Measurements from ENCODE around the gene ARHGEF28. TPM values are rescaled to one million over a fixed set of nuclear protein-coding genes. Genes with fewer than 3 reads are reported as not detected.
A peak's percentile ranks its signal among the peaks of the same experiment; 100 is the strongest.

ARHGEF28 gene
- total and polyA plus RNA-seq, 9 of the 15 experiments (the other 6 are each of a cell fraction or from before 2014, with no cell fraction given) = 0.27 TPM; not detected in 8

DNA sequence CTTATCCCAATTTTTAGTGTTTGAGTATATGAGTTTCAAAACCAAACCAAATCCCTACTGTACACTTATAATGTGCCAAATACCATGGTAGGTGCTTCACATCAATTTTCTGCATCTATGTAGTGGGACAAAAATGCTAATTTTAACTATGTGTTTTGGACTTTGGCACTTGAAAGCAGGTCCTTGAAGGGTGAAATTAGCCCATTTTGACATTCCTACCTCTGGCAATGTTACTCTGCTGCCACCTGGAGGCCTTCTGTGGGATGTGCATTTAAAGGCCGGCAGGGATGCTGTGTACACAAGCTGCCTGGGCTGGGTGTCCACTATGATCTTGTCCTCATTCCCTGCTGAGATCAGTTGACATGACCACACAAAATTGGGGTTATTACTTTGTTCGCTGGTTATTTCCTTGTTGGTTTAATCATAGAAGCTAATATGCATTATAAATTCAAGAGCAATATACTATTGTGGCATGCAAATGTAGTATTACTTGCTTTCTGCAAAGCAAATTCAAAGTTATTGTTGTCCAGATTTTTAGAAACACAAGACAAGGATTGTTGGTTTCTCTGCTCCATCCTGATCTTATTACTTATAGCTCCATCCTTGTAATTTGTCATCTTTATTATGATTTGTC, 166.8 kb downstream of the ARHGEF28 start (continued):
- TF ChIP-seq ZNF766 (CRISPR knock-in tag; conservative IDR thresholded peaks at IDR 0.05) (no peak), ARID2 (IDR thresholded peaks at IDR 0.05) (0 out of 2 replicates have a peak, but pooled peaks have one; percentile 46), RCOR1 (IDR thresholded peaks at IDR 0.05; ENCODE audit: borderline replicate concordance in 1 of 2, low read depth in 2 of 2, low read length in 2 of 2) (peak in 1 of 2 experiments; percentile 50; a peak in 1 of 4 replicates), HOXB6 (CRISPR knock-in tag; IDR thresholded peaks at IDR 0.05; ENCODE audit: borderline replicate concordance) (no peak), TEAD1 (CRISPR knock-in tag; IDR thresholded peaks at IDR 0.05) (peak in 1 of 2 experiments; percentile 70; a peak in 1 of 4 replicates), CEBPB (tag; IDR thresholded peaks at IDR 0.05) (no peak), NFIC (IDR thresholded peaks at IDR 0.05) (peak; percentile 58; the same call in 1 of the 2 replicates), CTBP1 (IDR thresholded peaks at IDR 0.05; ENCODE audit: borderline replicate concordance) (no peak), ZNF239 (CRISPR knock-in tag; IDR thresholded peaks at IDR 0.05) (no peak), YBX1 (IDR thresholded peaks at IDR 0.05) (no peak), ELF1 (tag; IDR thresholded peaks at IDR 0.05) (no peak), RAD21 (CRISPR knock-in tag; conservative IDR thresholded peaks at IDR 0.05 in 1 of 2, IDR thresholded peaks at IDR 0.05 in 1 of 2) (peak; percentile 89 to 95), SMC3 (conservative IDR thresholded peaks at IDR 0.05; ENCODE audit: insufficient read depth, low read depth, low read length) (peak; percentile 91), SIN3B (IDR thresholded peaks at IDR 0.05; ENCODE audit: low read depth) (no peak)
- TF ChIP-seq, protein P1, sequence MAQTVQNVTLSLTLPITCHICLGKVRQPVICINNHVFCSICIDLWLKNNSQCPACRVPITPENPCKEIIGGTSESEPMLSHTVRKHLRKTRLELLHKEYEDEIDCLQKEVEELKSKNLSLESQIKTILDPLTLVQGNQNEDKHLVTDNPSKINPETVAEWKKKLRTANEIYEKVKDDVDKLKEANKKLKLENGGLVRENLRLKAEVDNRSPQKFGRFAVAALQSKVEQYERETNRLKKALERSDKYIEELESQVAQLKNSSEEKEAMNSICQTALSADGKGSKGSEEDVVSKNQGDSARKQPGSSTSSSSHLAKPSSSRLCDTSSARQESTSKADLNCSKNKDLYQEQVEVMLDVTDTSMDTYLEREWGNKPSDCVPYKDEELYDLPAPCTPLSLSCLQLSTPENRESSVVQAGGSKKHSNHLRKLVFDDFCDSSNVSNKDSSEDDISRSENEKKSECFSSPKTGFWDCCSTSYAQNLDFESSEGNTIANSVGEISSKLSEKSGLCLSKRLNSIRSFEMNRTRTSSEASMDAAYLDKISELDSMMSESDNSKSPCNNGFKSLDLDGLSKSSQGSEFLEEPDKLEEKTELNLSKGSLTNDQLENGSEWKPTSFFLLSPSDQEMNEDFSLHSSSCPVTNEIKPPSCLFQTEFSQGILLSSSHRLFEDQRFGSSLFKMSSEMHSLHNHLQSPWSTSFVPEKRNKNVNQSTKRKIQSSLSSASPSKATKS (CRISPR knock-in tag; IDR thresholded peaks at IDR 0.05) = no peak
- TF ChIP-seq, protein P2, sequence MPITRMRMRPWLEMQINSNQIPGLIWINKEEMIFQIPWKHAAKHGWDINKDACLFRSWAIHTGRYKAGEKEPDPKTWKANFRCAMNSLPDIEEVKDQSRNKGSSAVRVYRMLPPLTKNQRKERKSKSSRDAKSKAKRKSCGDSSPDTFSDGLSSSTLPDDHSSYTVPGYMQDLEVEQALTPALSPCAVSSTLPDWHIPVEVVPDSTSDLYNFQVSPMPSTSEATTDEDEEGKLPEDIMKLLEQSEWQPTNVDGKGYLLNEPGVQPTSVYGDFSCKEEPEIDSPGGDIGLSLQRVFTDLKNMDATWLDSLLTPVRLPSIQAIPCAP (CRISPR knock-in tag; IDR thresholded peaks at IDR 0.05; ENCODE audit: borderline replicate concordance) = no peak
- TF ChIP-seq, protein P3, sequence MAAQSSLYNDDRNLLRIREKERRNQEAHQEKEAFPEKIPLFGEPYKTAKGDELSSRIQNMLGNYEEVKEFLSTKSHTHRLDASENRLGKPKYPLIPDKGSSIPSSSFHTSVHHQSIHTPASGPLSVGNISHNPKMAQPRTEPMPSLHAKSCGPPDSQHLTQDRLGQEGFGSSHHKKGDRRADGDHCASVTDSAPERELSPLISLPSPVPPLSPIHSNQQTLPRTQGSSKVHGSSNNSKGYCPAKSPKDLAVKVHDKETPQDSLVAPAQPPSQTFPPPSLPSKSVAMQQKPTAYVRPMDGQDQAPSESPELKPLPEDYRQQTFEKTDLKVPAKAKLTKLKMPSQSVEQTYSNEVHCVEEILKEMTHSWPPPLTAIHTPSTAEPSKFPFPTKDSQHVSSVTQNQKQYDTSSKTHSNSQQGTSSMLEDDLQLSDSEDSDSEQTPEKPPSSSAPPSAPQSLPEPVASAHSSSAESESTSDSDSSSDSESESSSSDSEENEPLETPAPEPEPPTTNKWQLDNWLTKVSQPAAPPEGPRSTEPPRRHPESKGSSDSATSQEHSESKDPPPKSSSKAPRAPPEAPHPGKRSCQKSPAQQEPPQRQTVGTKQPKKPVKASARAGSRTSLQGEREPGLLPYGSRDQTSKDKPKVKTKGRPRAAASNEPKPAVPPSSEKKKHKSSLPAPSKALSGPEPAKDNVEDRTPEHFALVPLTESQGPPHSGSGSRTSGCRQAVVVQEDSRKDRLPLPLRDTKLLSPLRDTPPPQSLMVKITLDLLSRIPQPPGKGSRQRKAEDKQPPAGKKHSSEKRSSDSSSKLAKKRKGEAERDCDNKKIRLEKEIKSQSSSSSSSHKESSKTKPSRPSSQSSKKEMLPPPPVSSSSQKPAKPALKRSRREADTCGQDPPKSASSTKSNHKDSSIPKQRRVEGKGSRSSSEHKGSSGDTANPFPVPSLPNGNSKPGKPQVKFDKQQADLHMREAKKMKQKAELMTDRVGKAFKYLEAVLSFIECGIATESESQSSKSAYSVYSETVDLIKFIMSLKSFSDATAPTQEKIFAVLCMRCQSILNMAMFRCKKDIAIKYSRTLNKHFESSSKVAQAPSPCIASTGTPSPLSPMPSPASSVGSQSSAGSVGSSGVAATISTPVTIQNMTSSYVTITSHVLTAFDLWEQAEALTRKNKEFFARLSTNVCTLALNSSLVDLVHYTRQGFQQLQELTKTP (IDR thresholded peaks at IDR 0.05; ENCODE audit: low read depth in 1 of 2, partially characterized antibody in 2 of 2) = peak in 1 of 2 experiments; percentile 79
- TF ChIP-seq, protein P4, sequence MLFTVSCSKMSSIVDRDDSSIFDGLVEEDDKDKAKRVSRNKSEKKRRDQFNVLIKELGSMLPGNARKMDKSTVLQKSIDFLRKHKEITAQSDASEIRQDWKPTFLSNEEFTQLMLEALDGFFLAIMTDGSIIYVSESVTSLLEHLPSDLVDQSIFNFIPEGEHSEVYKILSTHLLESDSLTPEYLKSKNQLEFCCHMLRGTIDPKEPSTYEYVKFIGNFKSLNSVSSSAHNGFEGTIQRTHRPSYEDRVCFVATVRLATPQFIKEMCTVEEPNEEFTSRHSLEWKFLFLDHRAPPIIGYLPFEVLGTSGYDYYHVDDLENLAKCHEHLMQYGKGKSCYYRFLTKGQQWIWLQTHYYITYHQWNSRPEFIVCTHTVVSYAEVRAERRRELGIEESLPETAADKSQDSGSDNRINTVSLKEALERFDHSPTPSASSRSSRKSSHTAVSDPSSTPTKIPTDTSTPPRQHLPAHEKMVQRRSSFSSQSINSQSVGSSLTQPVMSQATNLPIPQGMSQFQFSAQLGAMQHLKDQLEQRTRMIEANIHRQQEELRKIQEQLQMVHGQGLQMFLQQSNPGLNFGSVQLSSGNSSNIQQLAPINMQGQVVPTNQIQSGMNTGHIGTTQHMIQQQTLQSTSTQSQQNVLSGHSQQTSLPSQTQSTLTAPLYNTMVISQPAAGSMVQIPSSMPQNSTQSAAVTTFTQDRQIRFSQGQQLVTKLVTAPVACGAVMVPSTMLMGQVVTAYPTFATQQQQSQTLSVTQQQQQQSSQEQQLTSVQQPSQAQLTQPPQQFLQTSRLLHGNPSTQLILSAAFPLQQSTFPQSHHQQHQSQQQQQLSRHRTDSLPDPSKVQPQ (CRISPR knock-in tag; IDR thresholded peaks at IDR 0.05; ENCODE audit: borderline replicate concordance) = no peak
